ENCODE measurements around the gene PRDM9. TPM values are rescaled to one million over a fixed set of nuclear protein-coding genes. Genes with fewer than 3 reads are reported as not detected.

PRDM9 gene
- total and polyA plus RNA-seq, 2 donors from 2014 or later = not detected

- DNase-seq = no peak
- Histone ChIP-seq H3K27me3 (ENCODE audit: control insufficient read depth, insufficient read depth, low read length) (no peaks in the 10 kb centered on the region), H3K9ac (ENCODE audit: low read length in 3 of 3) (no peak overlapping the region), H3K9me3 (ENCODE audit: control insufficient read depth in 2 of 3, insufficient read depth in 1 of 3, low read length in 3 of 3) (no peaks in the 10 kb centered on the region), H3K4me1 (ENCODE audit: control insufficient read depth in 2 of 3, insufficient read depth in 2 of 3, low read depth in 1 of 3, low read length in 3 of 3) (no peaks in the 10 kb centered on the region), H3K4me3 (ENCODE audit: low read length in 3 of 3) (no peak overlapping the region), H3K36me3 (ENCODE audit: control insufficient read depth in 2 of 3, insufficient read depth in 3 of 3, low read length in 3 of 3) (no peaks in the 10 kb centered on the region), H3K27ac (ENCODE audit: low read depth in 2 of 2, low read length in 2 of 2) (no peak overlapping the region)
- FAIRE-seq = no peak
- intact Hi-C loops (cut with DNase I) = no loop called here
- TF ChIP-seq, protein P1, sequence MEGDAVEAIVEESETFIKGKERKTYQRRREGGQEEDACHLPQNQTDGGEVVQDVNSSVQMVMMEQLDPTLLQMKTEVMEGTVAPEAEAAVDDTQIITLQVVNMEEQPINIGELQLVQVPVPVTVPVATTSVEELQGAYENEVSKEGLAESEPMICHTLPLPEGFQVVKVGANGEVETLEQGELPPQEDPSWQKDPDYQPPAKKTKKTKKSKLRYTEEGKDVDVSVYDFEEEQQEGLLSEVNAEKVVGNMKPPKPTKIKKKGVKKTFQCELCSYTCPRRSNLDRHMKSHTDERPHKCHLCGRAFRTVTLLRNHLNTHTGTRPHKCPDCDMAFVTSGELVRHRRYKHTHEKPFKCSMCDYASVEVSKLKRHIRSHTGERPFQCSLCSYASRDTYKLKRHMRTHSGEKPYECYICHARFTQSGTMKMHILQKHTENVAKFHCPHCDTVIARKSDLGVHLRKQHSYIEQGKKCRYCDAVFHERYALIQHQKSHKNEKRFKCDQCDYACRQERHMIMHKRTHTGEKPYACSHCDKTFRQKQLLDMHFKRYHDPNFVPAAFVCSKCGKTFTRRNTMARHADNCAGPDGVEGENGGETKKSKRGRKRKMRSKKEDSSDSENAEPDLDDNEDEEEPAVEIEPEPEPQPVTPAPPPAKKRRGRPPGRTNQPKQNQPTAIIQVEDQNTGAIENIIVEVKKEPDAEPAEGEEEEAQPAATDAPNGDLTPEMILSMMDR (IDR thresholded peaks at IDR 0.05; ENCODE audit: borderline replicate concordance, extremely low read depth, insufficient read depth) = no peak
Measured at GRCh38 chr5:23528677-23529076, 21.3 kb downstream of the PRDM9 start.

DNA sequence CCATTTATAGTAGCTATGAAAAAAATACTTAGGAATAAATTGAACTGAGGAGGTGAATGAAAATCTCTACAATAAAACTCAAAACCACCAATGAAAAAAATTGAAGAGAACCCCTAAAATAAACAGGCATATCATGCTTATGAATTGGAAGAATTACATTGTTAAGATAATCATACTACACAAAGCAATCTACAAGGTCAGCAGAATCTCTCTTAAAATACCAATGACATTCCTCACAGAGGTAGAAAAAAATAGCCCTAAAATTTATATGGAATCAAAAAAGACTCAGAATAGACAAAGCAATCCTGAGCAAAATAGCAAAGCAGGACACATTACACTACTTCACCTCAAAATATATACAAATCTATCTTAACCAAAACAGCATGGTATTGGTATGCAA, 23.2 kb downstream of the PRDM9 start:
- Histone ChIP-seq H3K4me3 (ENCODE audit: low read length in 3 of 3) (no peak overlapping the region), H3K27ac (ENCODE audit: low read depth in 2 of 2, low read length in 2 of 2) (no peak overlapping the region), H3K27me3 (ENCODE audit: control insufficient read depth, insufficient read depth, low read length) (no peaks in the 10 kb centered on the region), H3K9me3 (ENCODE audit: control insufficient read depth in 2 of 3, insufficient read depth in 1 of 3, low read length in 3 of 3) (no peaks in the 10 kb centered on the region), H3K36me3 (ENCODE audit: control insufficient read depth in 2 of 3, insufficient read depth in 3 of 3, low read length in 3 of 3) (no peaks in the 10 kb centered on the region), H3K4me1 (ENCODE audit: control insufficient read depth in 2 of 3, insufficient read depth in 2 of 3, low read depth in 1 of 3, low read length in 3 of 3) (no peaks in the 10 kb centered on the region), H3K9ac (ENCODE audit: low read length in 3 of 3) (no peak overlapping the region)
- FAIRE-seq (no peak), DNase-seq (no peak)
- TF ChIP-seq, protein P1 (IDR thresholded peaks at IDR 0.05; ENCODE audit: borderline replicate concordance, extremely low read depth, insufficient read depth) = no peak
- intact Hi-C loops (cut with DNase I) = no loop called here

DNA sequence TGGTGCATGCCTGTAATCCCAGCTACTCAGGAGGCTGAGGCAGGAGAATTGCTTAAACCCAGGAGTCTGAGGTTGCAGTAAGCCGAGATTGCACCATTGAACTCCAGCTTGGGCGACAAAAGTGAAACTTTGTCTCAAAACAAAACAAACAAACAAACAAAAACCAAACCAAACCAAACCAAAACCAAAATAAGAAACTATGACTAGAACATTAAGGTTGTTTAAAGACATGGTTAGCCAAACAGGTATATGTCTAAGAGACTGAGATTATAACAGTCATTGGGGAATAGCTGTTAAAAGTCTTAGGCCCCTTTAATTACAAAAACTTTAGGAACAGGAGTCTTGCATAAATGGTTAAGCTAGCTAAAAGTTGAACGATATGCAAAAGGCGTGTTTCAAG, 63.6 kb downstream of the PRDM9 start:
- Histone ChIP-seq H3K4me1 (ENCODE audit: control insufficient read depth in 2 of 3, insufficient read depth in 2 of 3, low read depth in 1 of 3, low read length in 3 of 3) (no peaks in the 10 kb centered on the region), H3K27me3 (ENCODE audit: control insufficient read depth, insufficient read depth, low read length) (no peaks in the 10 kb centered on the region), H3K36me3 (ENCODE audit: control insufficient read depth in 2 of 3, insufficient read depth in 3 of 3, low read length in 3 of 3) (no peaks in the 10 kb centered on the region), H3K4me3 (ENCODE audit: low read length in 3 of 3) (no peak overlapping the region), H3K9me3 (ENCODE audit: control insufficient read depth in 2 of 3, insufficient read depth in 1 of 3, low read length in 3 of 3) (no peaks in the 10 kb centered on the region), H3K9ac (ENCODE audit: low read length in 3 of 3) (no peak overlapping the region), H3K27ac (ENCODE audit: low read depth in 2 of 2, low read length in 2 of 2) (no peak overlapping the region)
- no peak for DNase-seq
- FAIRE-seq = no peak
- TF ChIP-seq, protein P1 (IDR thresholded peaks at IDR 0.05; ENCODE audit: borderline replicate concordance, extremely low read depth, insufficient read depth) = no peak
- intact Hi-C loops (cut with DNase I) = no loop called here

All from kidney (tissue), 14 donors.